HepG2 (cell line): ENCODE measurements around the gene ABCA8. TPM values are rescaled to one million over a fixed set of nuclear protein-coding genes. Genes with fewer than 3 reads are reported as not detected.

ENCODE experiments used
- HIC2 ChIP-seq: sonication (generic); formaldehyde crosslinking; IDR thresholded peaks from 2 replicates; pipeline ENCODE4 v1.9.0; 2022; ENCODE audit warnings: low read depth, missing genetic modification reagents
- HOXA3 ChIP-seq: sonication (generic); formaldehyde crosslinking; IDR thresholded peaks from 2 replicates; pipeline ENCODE4 v1.5.0; 2020; ENCODE audit warnings: missing genetic modification reagents
- JUN ChIP-seq: sonication (generic); formaldehyde crosslinking; IDR thresholded peaks from 2 replicates; pipeline ENCODE4 v1.4.0; 2020; ENCODE audit warnings: mild to moderate bottlenecking, missing genetic modification reagents
- KIAA2018 ChIP-seq: sonication (generic); formaldehyde crosslinking; IDR thresholded peaks from 2 replicates; pipeline ENCODE4 v1.5.0; 2020; ENCODE audit warnings: mild to moderate bottlenecking, missing genetic modification reagents, borderline replicate concordance
- ZNF136 ChIP-seq: sonication (generic); formaldehyde crosslinking; IDR thresholded peaks from 2 replicates; pipeline ENCODE4 v1.8.1; 2022; ENCODE audit warnings: low read depth, mild to moderate bottlenecking, moderate library complexity, missing genetic modification reagents
- polyA plus RNA-seq, 8 experiments: library from polyadenylated mRNA; depleted of rRNA in 3 of 8; stranded (reverse) in 7 of 8; unstranded in 1 of 8; fragments of >200 nt; fragmentation: Illumina TruSeq in 4 of 8; extraction: Trizol in 4 of 8; gene quantifications; 2 replicates each; pipeline versions ENCODE4 v1.2.1 to v1.2.3, GENCODE V29; 2011 to 2016; ENCODE audit warnings: low read depth in 4 of 8, missing spikeins in 1 of 8, mixed read lengths in 1 of 8; ENCODE audit not compliant: insufficient read depth in 1 of 8
- total RNA-seq, 5 experiments: library from RNA; depleted of rRNA; stranded (reverse); fragments of >200 nt; fragmentation: Illumina TruSeq; extraction: Trizol; gene quantifications; 2 replicates each; pipeline ENCODE4 v1.2.3, GENCODE V29; 2016; ENCODE audit warnings: low read depth in 1 of 5

ABCA8 gene
- total and polyA plus RNA-seq, 2 of the 13 experiments (the other 11 are each of a cell fraction or from before 2014, with no cell fraction given): 0.05 to 0.18 TPM

- TF ChIP-seq KIAA2018 (CRISPR knock-in tag) (no peak), HOXA3 (CRISPR knock-in tag) (peak; percentile 95), ZNF136 (CRISPR knock-in tag) (no peak), JUN (CRISPR knock-in tag) (peak; percentile 79; the same call in 1 of the 2 replicates), HIC2 (0 out of 2 replicates have a peak, but pooled peaks have one; percentile 5)
These were observed 134.2 kb downstream of the ABCA8 start (continued) for GRCh38 chr17:68820825-68821481.
